WTC11 (cell line): ENCODE data around the gene SRRM2. TPM values are rescaled to one million over a fixed set of nuclear protein-coding genes. Genes with fewer than 3 reads are reported as not detected.
A peak's percentile ranks its signal among the peaks of the same experiment; 100 is the strongest.
"Not testable (repeated sequence)": the region's sequence is repeated elsewhere in the genome, so short reads cannot be mapped to it uniquely, and the experiment has no call there.

Source experiments
- ATAC-seq: fragments of 200-7000 bp; cut with Tn5 transposase; 2 replicates; pipeline ENCODE4 v1.10.0; 2021; ENCODE audit warnings: mild to moderate bottlenecking, moderate library complexity
- CTCF ChIA-PET: fragments of 300-600 bp; sonication (Branson Sonifier 250); formaldehyde crosslinking; loops from one replicate; lab custom pipeline; 2021; ENCODE audit warnings: antibody characterized with exemption; lab: Charles Lee
- POLR2A ChIA-PET: fragments of 350-600 bp; sonication (Branson Sonifier 250); formaldehyde crosslinking; loops from one replicate; lab custom pipeline; 2021; ENCODE audit warnings: antibody characterized with exemption; lab: Charles Lee
- DNase-seq: peaks from one replicate; pipeline ENCODE4 v3.0.0; 2021; ENCODE audit warnings: low spot score
- H3K27ac Mint-ChIP-seq: 2 replicates; pipeline ENCODE4 v1.8.0; 2021; ENCODE audit warnings: mixed read lengths
- H3K27me3 Mint-ChIP-seq: 2 replicates; pipeline ENCODE4 v1.8.0; 2021; ENCODE audit warnings: low read depth, mild to moderate bottlenecking, moderate library complexity, mixed read lengths
- H3K36me3 Mint-ChIP-seq: 2 replicates; pipeline ENCODE4 v1.8.0; 2021; ENCODE audit warnings: mixed read lengths
- H3K4me1 Mint-ChIP-seq: 2 replicates; pipeline ENCODE4 v1.8.0; 2022; ENCODE audit warnings: mixed read lengths
- H3K4me3 Mint-ChIP-seq: 2 replicates; pipeline ENCODE4 v1.8.0; 2021; ENCODE audit warnings: mild to moderate bottlenecking, moderate library complexity, mixed read lengths
- H3K9me3 Mint-ChIP-seq: 2 replicates; pipeline ENCODE4 v1.8.0; 2021; ENCODE audit warnings: mixed read lengths
- ESRRA ChIP-seq: sonication (generic); formaldehyde crosslinking; IDR thresholded peaks from 2 replicates; pipeline ENCODE4 v1.8.1; 2022; ENCODE audit warnings: mild to moderate bottlenecking, missing genetic modification reagents, borderline replicate concordance
- GRHL2 ChIP-seq: fragments of 250-450 bp; sonication (Bioruptor Pico); IDR thresholded peaks from 2 replicates; pipeline ENCODE4 v1.8.0; 2022; ENCODE audit warnings: mild to moderate bottlenecking, moderate library complexity; ENCODE audit not compliant: insufficient replicate concordance, severe bottlenecking
- HMGXB4 ChIP-seq: sonication (generic); formaldehyde crosslinking; IDR thresholded peaks from 2 replicates; pipeline ENCODE4 v1.8.1; 2023; ENCODE audit warnings: mild to moderate bottlenecking, moderate library complexity, missing genetic modification reagents
- KAT7 ChIP-seq: sonication (generic); formaldehyde crosslinking; IDR thresholded peaks from 2 replicates; pipeline ENCODE4 v1.8.1; 2023; ENCODE audit warnings: missing genetic modification reagents, mild to moderate bottlenecking, borderline replicate concordance
- NFATC4 ChIP-seq: fragments of 250-450 bp; sonication (Bioruptor Pico); IDR thresholded peaks from 2 replicates; pipeline ENCODE4 v1.9.0; 2021; ENCODE audit warnings: mild to moderate bottlenecking
- NFE2L1 ChIP-seq: sonication (generic); formaldehyde crosslinking; IDR thresholded peaks from 2 replicates; pipeline ENCODE4 v1.8.1; 2023; ENCODE audit warnings: missing genetic modification reagents
- NFYB ChIP-seq: sonication (generic); formaldehyde crosslinking; conservative IDR thresholded peaks from 2 replicates; pipeline ENCODE4 v1.8.0; 2022; ENCODE audit warnings: low read depth, missing genetic modification reagents
- PREB ChIP-seq: sonication (generic); formaldehyde crosslinking; IDR thresholded peaks from 2 replicates; pipeline ENCODE4 v1.8.1; 2022; ENCODE audit warnings: mild to moderate bottlenecking, missing genetic modification reagents, moderate library complexity, borderline replicate concordance
- PRRX2 ChIP-seq: fragments of 250-450 bp; sonication (Bioruptor Pico); IDR thresholded peaks from 2 replicates; pipeline ENCODE4 v1.8.0; 2021; ENCODE audit warnings: mild to moderate bottlenecking
- SMAD3 ChIP-seq: sonication (generic); formaldehyde crosslinking; IDR thresholded peaks from 2 replicates; pipeline ENCODE4 v1.8.0; 2022; ENCODE audit warnings: missing genetic modification reagents, mild to moderate bottlenecking, borderline replicate concordance
- TEAD4 ChIP-seq: sonication (generic); formaldehyde crosslinking; IDR thresholded peaks from 2 replicates; pipeline ENCODE4 v1.8.0; 2022; ENCODE audit warnings: mild to moderate bottlenecking, missing genetic modification reagents
- TP53 ChIP-seq: sonication (generic); formaldehyde crosslinking; IDR thresholded peaks from 2 replicates; pipeline ENCODE4 v1.8.1; 2023; ENCODE audit warnings: mild to moderate bottlenecking, missing genetic modification reagents
- ZMAT4 ChIP-seq: fragments of 250-450 bp; sonication (Bioruptor Pico); IDR thresholded peaks from 2 replicates; pipeline ENCODE4 v1.9.0; 2021; ENCODE audit warnings: mild to moderate bottlenecking
- ZNF232 ChIP-seq: sonication (generic); formaldehyde crosslinking; IDR thresholded peaks from 2 replicates; pipeline ENCODE4 v1.8.0; 2022; ENCODE audit warnings: mild to moderate bottlenecking, missing genetic modification reagents
- ZNF423 ChIP-seq: fragments of 250-450 bp; sonication (Bioruptor Pico); IDR thresholded peaks from 2 replicates; pipeline ENCODE4 v2.1.2; 2022; ENCODE audit warnings: mild to moderate bottlenecking, moderate library complexity
- ZNF425 ChIP-seq: fragments of 250-450 bp; sonication (Bioruptor Pico); conservative IDR thresholded peaks from 2 replicates; pipeline ENCODE4 v1.9.0; 2021; ENCODE audit warnings: mild to moderate bottlenecking
- ZNF532 ChIP-seq: fragments of 250-450 bp; sonication (Bioruptor Pico); IDR thresholded peaks from 2 replicates; pipeline ENCODE4 v1.9.0; 2021; ENCODE audit warnings: mild to moderate bottlenecking, borderline replicate concordance
- total RNA-seq: library from RNA; stranded (reverse); gene quantifications from 3 replicates; pipeline ENCODE4 v1.2.3, GENCODE V29; 2021

Gene SRRM2
- total RNA-seq, 1 experiment from 2014 or later: 823 TPM

GRCh38 chr16:2720719-2721633, 31.5 kb upstream of the SRRM2 start (continued):
- TF ChIP-seq ZMAT4 (CRISPR knock-in tag): no peak
- TF ChIP-seq TEAD4 (CRISPR knock-in tag): no peak
- TF ChIP-seq ESRRA: no peak
- no peak for TF ChIP-seq ZNF423
- no peak for TF ChIP-seq TP53 (CRISPR knock-in tag)
- no peak for TF ChIP-seq GRHL2 (CRISPR knock-in tag)
- no peak for TF ChIP-seq ZNF532 (CRISPR knock-in tag)
- TF ChIP-seq, all 79 proteins: peak for 9

- CTCF ChIA-PET: interaction anchor here (0.6 to 0.7 kb wide), 4 partner anchors 29 to 306 kb away, joined by 3 to 5 read pairs (median 4); no protein-coding TSS in a partner anchor
- H3K27me3 Mint-ChIP-seq, H3K9me3 Mint-ChIP-seq, DNase-seq, POLR2A ChIA-PET, ATAC-seq, H3K36me3 Mint-ChIP-seq, H3K4me1 Mint-ChIP-seq: not testable (repeated sequence)
- Mint-ChIP-seq H3K27ac (peak overlapping the region; percentile 74; the same call in 1 of the 2 replicates), H3K4me3 (peak overlapping the region; percentile 61)
These were observed 30.7 kb upstream of the SRRM2 start for GRCh38 chr16:2721634-2722173.

GRCh38 chr16:2724088-2724676, 28.3 kb upstream of the SRRM2 start:
- ChIA-PET CTCF (interaction anchor here (0.6 kb wide), 1 partner anchor 76 kb away, joined by 3 read pairs; no protein-coding TSS in a partner anchor), POLR2A (no interaction called here)
- Mint-ChIP-seq H3K4me1 (no peaks in the 10 kb centered on the region), H3K36me3 (no peaks in the 10 kb centered on the region), H3K4me3 (no peak overlapping the region), H3K9me3 (no peaks in the 10 kb centered on the region), H3K27ac (no peak overlapping the region), H3K27me3 (no peaks in the 10 kb centered on the region; the same call in 1 of the 2 replicates)
- TF ChIP-seq NFATC4 (CRISPR knock-in tag) (no peak), KAT7 (no peak), ZNF232 (CRISPR knock-in tag) (no peak), NFYB (CRISPR knock-in tag) (no peak)
- no peak for DNase-seq
- no peak for ATAC-seq

- no peak for DNase-seq
- H3K9me3 Mint-ChIP-seq: no peaks in the 10 kb centered on the region
- CTCF ChIA-PET: interaction anchor here (0.6 kb wide), 1 partner anchor 75 kb away, joined by 3 read pairs; no protein-coding TSS in a partner anchor
- ATAC-seq: no peak
- no peaks in the 10 kb centered on the region for H3K36me3 Mint-ChIP-seq
- no peaks in the 10 kb centered on the region; the same call in 1 of the 2 replicates for H3K27me3 Mint-ChIP-seq
- POLR2A ChIA-PET: no interaction called here
- H3K4me1 Mint-ChIP-seq: no peaks in the 10 kb centered on the region
- no peak overlapping the region for H3K27ac Mint-ChIP-seq
- H3K4me3 Mint-ChIP-seq: no peak overlapping the region
- TF ChIP-seq NFE2L1 (CRISPR knock-in tag): no peak
- TF ChIP-seq ZNF425: no peak
- no peak for TF ChIP-seq ZNF423
- TF ChIP-seq HMGXB4 (CRISPR knock-in tag): no peak
- TF ChIP-seq SMAD3 (CRISPR knock-in tag): no peak
- TF ChIP-seq PREB: no peak
- TF ChIP-seq PRRX2 (CRISPR knock-in tag): no peak
These were observed 27.6 kb upstream of the SRRM2 start for GRCh38 chr16:2724816-2725348.
